Measurements from ENCODE around the gene NDC1.

NDC1 gene

DNA sequence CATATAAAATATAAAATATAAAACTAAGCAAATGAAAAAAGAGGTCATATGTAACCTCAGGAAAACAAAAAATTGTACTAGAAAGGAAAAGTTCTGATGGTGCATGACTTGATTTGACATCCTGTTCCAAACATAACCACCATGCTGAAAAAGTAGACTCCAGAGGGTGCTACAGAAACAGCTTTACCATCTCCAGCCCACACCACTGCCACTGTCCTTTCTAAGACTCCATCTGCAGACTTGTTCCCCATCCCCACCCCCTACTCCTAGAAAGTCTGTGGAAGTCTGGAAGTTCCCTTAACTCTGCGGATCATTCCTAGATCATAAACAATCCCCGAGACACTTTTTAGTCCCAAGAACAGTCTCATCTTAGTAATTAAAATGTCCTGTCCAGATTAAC is 119.7 kb downstream of the NDC1 start:
- Histone ChIP-seq H3K27me3 (ENCODE audit: insufficient read depth, low read length) (peaks cover 13% of the 10 kb centered on the region), H3K4me1 (ENCODE audit: insufficient read depth, low read length) (no peaks in the 10 kb centered on the region), H3K4me3 (ENCODE audit: low read length) (no peak overlapping the region), H3K36me3 (ENCODE audit: insufficient read depth, low read length) (no peaks in the 10 kb centered on the region), H3K9me3 (ENCODE audit: low read length) (no peaks in the 10 kb centered on the region), H2AFZ (ENCODE audit: low read depth, low read length) (no peak overlapping the region)

DNA sequence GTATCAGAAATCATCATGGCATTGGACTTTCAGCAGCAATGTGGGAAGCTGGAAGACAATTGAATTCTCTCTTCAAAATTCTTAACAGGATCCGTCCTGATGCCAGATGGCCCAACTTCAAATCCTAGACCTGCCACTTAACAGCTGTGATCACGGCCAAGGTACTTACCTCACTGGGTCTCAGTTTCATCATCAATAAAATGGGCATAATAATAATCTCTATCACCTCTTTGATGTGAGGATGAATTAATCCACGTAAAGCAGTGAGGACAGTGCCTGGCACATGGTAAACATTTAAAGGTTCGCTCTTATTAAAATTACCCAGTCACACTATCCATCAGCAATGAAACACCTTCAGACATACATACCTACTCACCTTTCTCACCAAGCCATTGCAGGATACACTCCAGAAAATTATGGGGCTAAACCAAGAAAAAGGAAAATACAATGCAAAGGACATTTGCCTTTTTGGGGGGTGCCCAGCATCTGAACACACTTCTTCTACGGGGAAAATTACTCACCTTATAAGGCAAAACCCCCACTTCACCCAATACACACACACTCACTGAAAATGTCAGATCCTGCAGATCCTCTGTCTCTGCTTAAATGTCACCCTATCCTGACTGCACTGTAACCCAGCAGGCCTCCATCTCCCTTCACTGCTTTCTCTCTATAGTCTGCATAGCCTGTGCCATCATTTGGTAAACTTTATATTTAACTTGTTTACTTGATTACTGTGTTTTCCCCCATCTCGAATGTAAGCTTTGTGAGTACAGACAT is 120.9 kb downstream of the NDC1 start:
- Histone ChIP-seq H3K36me3 (ENCODE audit: insufficient read depth, low read length) (no peaks in the 10 kb centered on the region), H3K27me3 (ENCODE audit: insufficient read depth, low read length) (peaks cover 13% of the 10 kb centered on the region), H3K4me3 (ENCODE audit: low read length) (no peak overlapping the region), H3K4me1 (ENCODE audit: insufficient read depth, low read length) (no peaks in the 10 kb centered on the region), H3K9me3 (ENCODE audit: low read length) (no peaks in the 10 kb centered on the region), H2AFZ (ENCODE audit: low read depth, low read length) (no peak overlapping the region)

DNA sequence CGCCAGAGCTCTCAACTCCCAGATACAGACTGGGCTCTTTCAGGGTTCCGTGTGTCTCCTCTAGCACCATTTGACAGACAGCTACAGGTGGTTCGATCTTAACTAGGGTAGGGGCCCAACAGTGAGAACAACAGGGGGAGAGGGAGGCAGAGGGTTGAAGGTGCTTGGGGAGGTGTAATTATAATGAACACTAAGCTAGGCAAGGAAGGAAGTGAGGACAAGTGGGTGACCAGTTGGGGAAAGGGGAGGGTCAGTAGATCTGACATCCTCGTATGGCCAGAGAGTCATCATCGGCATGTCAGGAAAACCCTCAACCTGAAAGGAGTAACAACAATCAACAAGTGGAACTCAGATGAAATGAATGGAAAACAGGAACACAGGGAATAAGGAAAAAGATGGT is 121.9 kb downstream of the NDC1 start:
- Histone ChIP-seq H3K9me3 (ENCODE audit: low read length) (no peaks in the 10 kb centered on the region), H3K36me3 (ENCODE audit: insufficient read depth, low read length) (no peaks in the 10 kb centered on the region), H2AFZ (ENCODE audit: low read depth, low read length) (no peak overlapping the region), H3K4me3 (ENCODE audit: low read length) (no peak overlapping the region), H3K27me3 (ENCODE audit: insufficient read depth, low read length) (peaks cover 18% of the 10 kb centered on the region), H3K4me1 (ENCODE audit: insufficient read depth, low read length) (no peaks in the 10 kb centered on the region)

- H3K4me3 ChIP-seq (ENCODE audit: low read length): no peak overlapping the region
- no peak overlapping the region for H2AFZ ChIP-seq (ENCODE audit: low read depth, low read length)
- no peaks in the 10 kb centered on the region for H3K36me3 ChIP-seq (ENCODE audit: insufficient read depth, low read length)
- no peaks in the 10 kb centered on the region for H3K4me1 ChIP-seq (ENCODE audit: insufficient read depth, low read length)
- no peaks in the 10 kb centered on the region for H3K9me3 ChIP-seq (ENCODE audit: low read length)
- peaks cover 18% of the 10 kb centered on the region for H3K27me3 ChIP-seq (ENCODE audit: insufficient read depth, low read length)
Observed at GRCh38 chr1:53715478-53715877, 122.6 kb downstream of the NDC1 start.

Measured in neuron (in vitro differentiated cells).